ENCODE data around the gene OR4C11. TPM values are rescaled to one million over a fixed set of nuclear protein-coding genes. Genes with fewer than 3 reads are reported as not detected.

The OR4C11 gene
- not detected for polyA plus RNA-seq (ENCODE audit: insufficient read length in 12 of 12)
- long read RNA-seq, donor 1: 0 reads
- long read RNA-seq, donor 2: 0 reads
- long read RNA-seq, donor 3: 0 reads
- long read RNA-seq, donor 4: 0 reads
- long read RNA-seq, donor 5: 0 reads
- long read RNA-seq, donor 6: 0 reads
- long read RNA-seq, donor 7: 0 reads
- long read RNA-seq, donor 8: 0 reads
- long read RNA-seq, donor 9: 0 reads
- long read RNA-seq, donor 10: 0 reads
- long read RNA-seq, donor 11: 0 reads

GRCh38 chr11:55607545-55607944 is at the start of gene OR4C11:
TSS of gene OR4C11 (minus strand) at chr11:55607645. CDS start at chr11:55604373, 3,272 bp downstream.
- DNase-seq: no peak

- no peak for DNase-seq
Measured at GRCh38 chr11:55655096-55655495, 47.7 kb upstream of the OR4C11 start.

- DNase-seq: no peak
Measured at GRCh38 chr11:55652560-55652959, 45.1 kb upstream of the OR4C11 start.

- no peak for DNase-seq
Measured at GRCh38 chr11:55648027-55648426, 40.6 kb upstream of the OR4C11 start, which contains the start of gene OR4S2. TSS of gene OR4S2 (plus strand) at chr11:55648327. CDS start at chr11:55650904, 2,577 bp downstream.

- no peak for DNase-seq
Measured at GRCh38 chr11:55634813-55635212, 27.4 kb upstream of the OR4C11 start, which contains the start of gene OR4P4. TSS of gene OR4P4 (plus strand) at chr11:55635113.

- DNase-seq: no peak
Measured at GRCh38 chr11:55624531-55624930, 17.1 kb upstream of the OR4C11 start.

- DNase-seq: no peak
Measured at GRCh38 chr11:55572548-55572947, 34.9 kb downstream of the OR4C11 start.

- no peak for DNase-seq
Measured at GRCh38 chr11:55571828-55572227, 35.6 kb downstream of the OR4C11 start, which contains the start of gene OR4C16. TSS of gene OR4C16 (plus strand) at chr11:55572128. CDS start at chr11:55572128, 0 bp downstream.

GRCh38 chr11:55554169-55554568 is 53.3 kb downstream of the OR4C11 start, which contains the start of gene OR4C15:
TSS of gene OR4C15 (plus strand) at chr11:55554469. CDS start at chr11:55554469, 0 bp downstream.
- DNase-seq: no peak

Other genes with a start within 250 kb of the OR4C11 start
- not detected for gene OR4A15, start 239.7 kb downstream of the OR4C11 start, polyA plus RNA-seq (ENCODE audit: insufficient read length in 12 of 12)
- gene OR4C15, start 53.2 kb downstream of the OR4C11 start, polyA plus RNA-seq (ENCODE audit: insufficient read length in 12 of 12): not detected
- gene OR4C16, start 35.5 kb downstream of the OR4C11 start, polyA plus RNA-seq (ENCODE audit: insufficient read length in 12 of 12): not detected
- gene OR4P4, start 27.5 kb upstream of the OR4C11 start, polyA plus RNA-seq (ENCODE audit: insufficient read length in 12 of 12): under 1 TPM in 5 of 12 donors, not detected in 7; 0.07 to 0.15 (median 0.09) TPM
- not detected for gene OR4S2, start 40.7 kb upstream of the OR4C11 start, polyA plus RNA-seq (ENCODE audit: insufficient read length in 12 of 12)
- not detected for gene OR4C6, start 54.6 kb upstream of the OR4C11 start, polyA plus RNA-seq (ENCODE audit: insufficient read length in 12 of 12)
- gene OR5D13, start 165.8 kb upstream of the OR4C11 start, polyA plus RNA-seq (ENCODE audit: insufficient read length in 12 of 12): not detected
- not detected for gene OR5D14, start 187.9 kb upstream of the OR4C11 start, polyA plus RNA-seq (ENCODE audit: insufficient read length in 12 of 12)
- not detected for gene OR5L1, start 203.7 kb upstream of the OR4C11 start, polyA plus RNA-seq (ENCODE audit: insufficient read length in 12 of 12)
- not detected for gene OR5D18, start 212.0 kb upstream of the OR4C11 start, polyA plus RNA-seq (ENCODE audit: insufficient read length in 12 of 12)
- not detected for gene OR5L2, start 219.6 kb upstream of the OR4C11 start, polyA plus RNA-seq (ENCODE audit: insufficient read length in 12 of 12)
- gene OR5D16, start 231.1 kb upstream of the OR4C11 start, polyA plus RNA-seq (ENCODE audit: insufficient read length in 12 of 12): not detected

All from muscle of arm (tissue), 14 donors.